Amniotic epithelial cell (primary cell): ENCODE data around the gene TBC1D13.
"Not testable (repeated sequence)": the region's sequence is repeated elsewhere in the genome, so short reads cannot be mapped to it uniquely, and the experiment has no call there.

Experiments
- DNase-seq: peaks from one replicate; pipeline ENCODE4 v3.0.0-alpha.2; 2010; ENCODE audit warnings: low read depth

The TBC1D13 gene

GRCh38 chr9:128782669-128783068 lies 4.4 kb upstream of the TBC1D13 start:
- DNase-seq = no peak

GRCh38 chr9:128785427-128785826 lies 1.6 kb upstream of the TBC1D13 start:
- no peak for DNase-seq

GRCh38 chr9:128787659-128788058 lies 606 bp downstream of the TBC1D13 start:
- DNase-seq = peak; percentile 9

GRCh38 chr9:128788445-128788844 lies 1.4 kb downstream of the TBC1D13 start:
- DNase-seq = no peak

- no peak for DNase-seq
These were observed 3.5 kb downstream of the TBC1D13 start for GRCh38 chr9:128790536-128790935.

- no peak for DNase-seq
These were observed 5.1 kb downstream of the TBC1D13 start for GRCh38 chr9:128792134-128792533.

- no peak for DNase-seq
These were observed 6.1 kb downstream of the TBC1D13 start for GRCh38 chr9:128792978-128793686.

- DNase-seq = not testable (repeated sequence)
These were observed 7.9 kb downstream of the TBC1D13 start for GRCh38 chr9:128794961-128795360.

- no peak for DNase-seq
These were observed 11.8 kb downstream of the TBC1D13 start for GRCh38 chr9:128798896-128799295.

GRCh38 chr9:128800061-128800460 lies 13.0 kb downstream of the TBC1D13 start:
- no peak for DNase-seq

GRCh38 chr9:128802482-128802881 lies 15.4 kb downstream of the TBC1D13 start:
- no peak for DNase-seq

GRCh38 chr9:128805661-128806060 lies 18.6 kb downstream of the TBC1D13 start:
- DNase-seq = no peak

- DNase-seq = no peak
These were observed 20.8 kb downstream of the TBC1D13 start for GRCh38 chr9:128807827-128808226.

- no peak for DNase-seq
These were observed 21.5 kb downstream of the TBC1D13 start for GRCh38 chr9:128808543-128808942.

GRCh38 chr9:128809036-128809599 lies 22.1 kb downstream of the TBC1D13 start:
- no peak for DNase-seq

- DNase-seq = no peak
These were observed 22.8 kb downstream of the TBC1D13 start for GRCh38 chr9:128809831-128810230.

GRCh38 chr9:128810873-128811272 lies 23.8 kb downstream of the TBC1D13 start:
- no peak for DNase-seq

- peak; percentile 90 for DNase-seq
These were observed 31.2 kb downstream of the TBC1D13 start, which contains the start of gene ENDOG for GRCh38 chr9:128818099-128818838. TSS of gene ENDOG (plus strand) at chr9:128818500. CDS start at chr9:128818685, 185 bp downstream.

- no peak for DNase-seq
These were observed 32.0 kb downstream of the TBC1D13 start for GRCh38 chr9:128818839-128819715.

GRCh38 chr9:128819716-128820664 lies 32.9 kb downstream of the TBC1D13 start:
- DNase-seq = peak; percentile 77
